ENCODE measurements around the gene IRF9.

IRF9 gene

GRCh38 chr14:24114532-24115421, 46.3 kb upstream of the IRF9 start, which contains the start of the genes DCAF11 and NRL (continued):
- TF ChIP-seq, protein P1, sequence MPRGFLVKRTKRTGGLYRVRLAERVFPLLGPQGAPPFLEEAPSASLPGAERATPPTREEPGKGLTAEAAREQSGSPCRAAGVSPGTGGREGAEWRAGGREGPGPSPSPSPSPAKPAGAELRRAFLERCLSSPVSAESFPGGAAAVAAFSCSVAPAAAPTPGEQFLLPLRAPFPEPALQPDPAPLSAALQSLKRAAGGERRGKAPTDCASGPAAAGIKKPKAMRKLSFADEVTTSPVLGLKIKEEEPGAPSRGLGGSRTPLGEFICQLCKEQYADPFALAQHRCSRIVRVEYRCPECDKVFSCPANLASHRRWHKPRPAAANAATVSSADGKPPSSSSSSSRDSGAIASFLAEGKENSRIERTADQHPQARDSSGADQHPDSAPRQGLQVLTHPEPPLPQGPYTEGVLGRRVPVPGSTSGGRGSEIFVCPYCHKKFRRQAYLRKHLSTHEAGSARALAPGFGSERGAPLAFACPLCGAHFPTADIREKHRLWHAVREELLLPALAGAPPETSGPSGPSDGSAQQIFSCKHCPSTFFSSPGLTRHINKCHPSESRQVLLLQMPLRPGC (tag by site-specific recombination; IDR thresholded peaks at IDR 0.05): peak; percentile 59; the same call in 1 of the 2 replicates
- TF ChIP-seq ZNF548 (tag by site-specific recombination; IDR thresholded peaks at IDR 0.05) (no peak), ZNF580 (tag by site-specific recombination; IDR thresholded peaks at IDR 0.05) (no peak), ZNF391 (tag by site-specific recombination; IDR thresholded peaks at IDR 0.05; ENCODE audit: borderline replicate concordance, low read depth) (peak; percentile 33; the same call in 1 of the 2 replicates), ZNF670 (tag by site-specific recombination; IDR thresholded peaks at IDR 0.05; ENCODE audit: low read depth) (no peak), ZNF544 (tag by site-specific recombination; IDR thresholded peaks at IDR 0.05) (no peak), EGR2 (tag by site-specific recombination; IDR thresholded peaks at IDR 0.05; ENCODE audit: low read depth) (peak; percentile 98), ZBTB20 (tag by site-specific recombination; IDR thresholded peaks at IDR 0.05) (no peak), KLF8 (tag by site-specific recombination; IDR thresholded peaks at IDR 0.05) (peak; percentile 96), IKZF3 (tag by site-specific recombination; IDR thresholded peaks at IDR 0.05) (peak; percentile 47; the same call in 1 of the 2 replicates), ZNF18 (tag by site-specific recombination; IDR thresholded peaks at IDR 0.05) (peak; percentile 99), ZNF266 (tag by site-specific recombination; IDR thresholded peaks at IDR 0.05; ENCODE audit: low read depth) (no peak), KLF10 (tag by site-specific recombination; IDR thresholded peaks at IDR 0.05) (peak; percentile 100), HOXC10 (CRISPR knock-in tag; IDR thresholded peaks at IDR 0.05) (peak; percentile 98), KLF16 (tag by site-specific recombination; IDR thresholded peaks at IDR 0.05) (peak; percentile 99), ZNF629 (tag by site-specific recombination; IDR thresholded peaks at IDR 0.05) (peak; percentile 98), SP2 (tag by site-specific recombination; IDR thresholded peaks at IDR 0.05) (peak; percentile 92), OSR2 (tag by site-specific recombination; IDR thresholded peaks at IDR 0.05) (peak; percentile 49; the same call in 1 of the 2 replicates), ZNF660 (tag by site-specific recombination; IDR thresholded peaks at IDR 0.05) (no peak), SP3 (tag by site-specific recombination; IDR thresholded peaks at IDR 0.05) (peak; percentile 100), ZNF571 (tag by site-specific recombination; IDR thresholded peaks at IDR 0.05) (no peak), ZBTB17 (tag by site-specific recombination; IDR thresholded peaks at IDR 0.05) (peak; percentile 94), ZNF664 (tag by site-specific recombination; IDR thresholded peaks at IDR 0.05) (peak; percentile 94), ZNF324 (tag by site-specific recombination; IDR thresholded peaks at IDR 0.05) (peak; percentile 23; the same call in 1 of the 2 replicates), ZNF37A (tag by site-specific recombination; IDR thresholded peaks at IDR 0.05) (no peak), PRDM1 (tag by site-specific recombination; IDR thresholded peaks at IDR 0.05) (peak; percentile 95), ZXDB (tag by site-specific recombination; IDR thresholded peaks at IDR 0.05) (0 out of 2 replicates have a peak, but pooled peaks have one; percentile 11), RBAK (tag by site-specific recombination; IDR thresholded peaks at IDR 0.05) (no peak), KLF17 (tag by site-specific recombination; IDR thresholded peaks at IDR 0.05) (peak; percentile 48; the same call in 1 of the 2 replicates)
- TF ChIP-seq, protein P2, sequence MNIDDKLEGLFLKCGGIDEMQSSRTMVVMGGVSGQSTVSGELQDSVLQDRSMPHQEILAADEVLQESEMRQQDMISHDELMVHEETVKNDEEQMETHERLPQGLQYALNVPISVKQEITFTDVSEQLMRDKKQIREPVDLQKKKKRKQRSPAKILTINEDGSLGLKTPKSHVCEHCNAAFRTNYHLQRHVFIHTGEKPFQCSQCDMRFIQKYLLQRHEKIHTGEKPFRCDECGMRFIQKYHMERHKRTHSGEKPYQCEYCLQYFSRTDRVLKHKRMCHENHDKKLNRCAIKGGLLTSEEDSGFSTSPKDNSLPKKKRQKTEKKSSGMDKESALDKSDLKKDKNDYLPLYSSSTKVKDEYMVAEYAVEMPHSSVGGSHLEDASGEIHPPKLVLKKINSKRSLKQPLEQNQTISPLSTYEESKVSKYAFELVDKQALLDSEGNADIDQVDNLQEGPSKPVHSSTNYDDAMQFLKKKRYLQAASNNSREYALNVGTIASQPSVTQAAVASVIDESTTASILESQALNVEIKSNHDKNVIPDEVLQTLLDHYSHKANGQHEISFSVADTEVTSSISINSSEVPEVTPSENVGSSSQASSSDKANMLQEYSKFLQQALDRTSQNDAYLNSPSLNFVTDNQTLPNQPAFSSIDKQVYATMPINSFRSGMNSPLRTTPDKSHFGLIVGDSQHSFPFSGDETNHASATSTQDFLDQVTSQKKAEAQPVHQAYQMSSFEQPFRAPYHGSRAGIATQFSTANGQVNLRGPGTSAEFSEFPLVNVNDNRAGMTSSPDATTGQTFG (tag by site-specific recombination; IDR thresholded peaks at IDR 0.05; ENCODE audit: borderline replicate concordance): no peak
- TF ChIP-seq, protein P3, sequence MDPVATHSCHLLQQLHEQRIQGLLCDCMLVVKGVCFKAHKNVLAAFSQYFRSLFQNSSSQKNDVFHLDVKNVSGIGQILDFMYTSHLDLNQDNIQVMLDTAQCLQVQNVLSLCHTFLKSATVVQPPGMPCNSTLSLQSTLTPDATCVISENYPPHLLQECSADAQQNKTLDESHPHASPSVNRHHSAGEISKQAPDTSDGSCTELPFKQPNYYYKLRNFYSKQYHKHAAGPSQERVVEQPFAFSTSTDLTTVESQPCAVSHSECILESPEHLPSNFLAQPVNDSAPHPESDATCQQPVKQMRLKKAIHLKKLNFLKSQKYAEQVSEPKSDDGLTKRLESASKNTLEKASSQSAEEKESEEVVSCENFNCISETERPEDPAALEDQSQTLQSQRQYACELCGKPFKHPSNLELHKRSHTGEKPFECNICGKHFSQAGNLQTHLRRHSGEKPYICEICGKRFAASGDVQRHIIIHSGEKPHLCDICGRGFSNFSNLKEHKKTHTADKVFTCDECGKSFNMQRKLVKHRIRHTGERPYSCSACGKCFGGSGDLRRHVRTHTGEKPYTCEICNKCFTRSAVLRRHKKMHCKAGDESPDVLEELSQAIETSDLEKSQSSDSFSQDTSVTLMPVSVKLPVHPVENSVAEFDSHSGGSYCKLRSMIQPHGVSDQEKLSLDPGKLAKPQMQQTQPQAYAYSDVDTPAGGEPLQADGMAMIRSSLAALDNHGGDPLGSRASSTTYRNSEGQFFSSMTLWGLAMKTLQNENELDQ (tag by site-specific recombination; IDR thresholded peaks at IDR 0.05; ENCODE audit: low read depth): no peak
